RPMI7951 (cell line): ENCODE results near the gene BCL2. TPM values are rescaled to one million over a fixed set of nuclear protein-coding genes. Genes with fewer than 3 reads are reported as not detected.

ENCODE experiments used
- DNase-seq: peaks from one replicate; pipeline ENCODE4 v3.0.0-alpha.2; 2012; ENCODE audit warnings: low read depth
- total RNA-seq: library from RNA; depleted of rRNA; stranded (reverse); fragments of >200 nt; shearing (Covaris generic); gene quantifications from 2 replicates; pipeline ENCODE4 v1.2.3, GENCODE V29; 2014

BCL2 gene
- total RNA-seq, 1 experiment from 2014 or later, result 0.84 TPM

- no peak for DNase-seq
These were observed 6.4 kb upstream of the BCL2 start for GRCh38 chr18:63326011-63326410.

DNA sequence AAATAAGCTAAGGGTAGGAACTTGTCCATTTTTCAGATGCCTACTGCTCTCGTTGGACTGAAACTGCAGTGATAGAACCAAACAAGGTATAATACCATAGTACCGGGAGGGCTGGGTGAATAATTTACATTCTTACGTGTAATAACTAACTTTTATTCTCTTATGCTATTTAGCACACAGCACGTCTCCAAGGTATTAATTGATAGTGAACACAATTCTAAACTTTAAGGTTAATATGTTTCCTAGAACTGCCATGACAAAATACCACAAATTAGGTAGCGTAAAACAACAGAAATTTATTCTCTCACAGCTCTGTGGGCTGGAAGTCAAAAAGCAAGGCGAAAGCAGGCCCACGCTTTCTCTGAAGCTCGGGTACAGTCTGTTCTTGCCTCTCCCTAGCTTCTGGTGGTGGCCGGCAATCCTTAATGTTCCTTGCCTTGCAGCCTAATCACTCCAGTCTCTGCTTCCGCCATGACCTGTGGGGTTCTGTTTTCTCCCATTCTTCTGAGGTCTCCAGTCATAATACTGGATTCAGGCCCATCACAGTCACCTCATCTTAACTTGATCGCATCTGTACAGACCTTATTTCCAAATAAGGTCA is 5.6 kb upstream of the BCL2 start:
- no peak for DNase-seq

GRCh38 chr18:63322908-63323634 is 3.5 kb upstream of the BCL2 start:
- peak; percentile 64 for DNase-seq

DNA sequence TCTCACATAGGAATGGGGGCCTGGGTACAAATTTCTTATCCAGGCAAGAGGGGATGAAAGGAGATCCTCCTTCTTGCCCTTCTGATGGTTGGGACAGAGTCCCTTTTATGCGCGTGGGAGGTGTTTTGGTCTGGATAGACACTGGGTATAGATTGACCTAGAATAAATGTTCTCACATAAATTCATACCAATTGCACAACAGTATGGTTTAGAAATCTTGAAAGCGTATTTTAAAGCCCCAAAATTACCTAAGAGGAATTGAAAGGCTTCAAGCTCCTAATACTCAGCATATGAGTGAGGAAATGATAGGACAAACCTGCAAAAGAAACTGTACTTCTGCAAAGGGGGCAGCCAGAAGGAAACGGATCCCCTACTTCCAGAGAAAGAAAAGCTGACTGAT is 2.6 kb upstream of the BCL2 start:
- DNase-seq, result no peak

DNA sequence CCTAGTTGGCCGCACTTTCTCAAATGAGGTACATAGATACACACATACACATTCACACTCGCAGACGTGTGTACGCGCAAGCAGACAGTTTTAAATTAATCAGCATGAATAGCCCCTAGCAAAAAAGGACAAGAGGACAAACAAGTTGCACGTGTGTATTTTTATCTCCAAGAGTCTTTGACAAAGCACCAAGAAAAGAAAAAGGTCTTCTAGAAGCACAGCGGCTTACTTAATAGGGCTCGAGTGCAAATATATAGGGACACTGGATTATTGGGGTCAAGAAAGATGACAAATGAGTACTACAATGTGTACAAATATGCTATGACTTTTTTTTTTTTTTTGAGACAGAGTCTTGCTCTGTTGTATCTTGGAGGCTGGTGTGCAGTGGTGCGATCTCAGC is 1.7 kb upstream of the BCL2 start:
- no peak for DNase-seq

DNA sequence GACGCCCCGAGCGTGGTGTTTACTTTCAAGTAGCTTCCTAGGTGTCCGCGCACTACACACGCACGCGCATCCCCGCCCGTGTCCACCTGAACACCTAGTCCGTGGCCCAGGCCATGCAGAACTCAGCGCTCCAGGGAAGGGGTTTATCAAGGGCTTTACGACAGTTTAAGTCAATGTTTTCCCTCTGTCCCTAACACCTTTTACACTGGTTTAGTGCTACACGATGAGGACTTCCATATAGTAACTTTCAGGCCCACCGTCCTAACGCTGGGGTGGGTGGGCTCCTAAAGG is 1.4 kb upstream of the BCL2 start:
- DNase-seq, result no peak

DNA sequence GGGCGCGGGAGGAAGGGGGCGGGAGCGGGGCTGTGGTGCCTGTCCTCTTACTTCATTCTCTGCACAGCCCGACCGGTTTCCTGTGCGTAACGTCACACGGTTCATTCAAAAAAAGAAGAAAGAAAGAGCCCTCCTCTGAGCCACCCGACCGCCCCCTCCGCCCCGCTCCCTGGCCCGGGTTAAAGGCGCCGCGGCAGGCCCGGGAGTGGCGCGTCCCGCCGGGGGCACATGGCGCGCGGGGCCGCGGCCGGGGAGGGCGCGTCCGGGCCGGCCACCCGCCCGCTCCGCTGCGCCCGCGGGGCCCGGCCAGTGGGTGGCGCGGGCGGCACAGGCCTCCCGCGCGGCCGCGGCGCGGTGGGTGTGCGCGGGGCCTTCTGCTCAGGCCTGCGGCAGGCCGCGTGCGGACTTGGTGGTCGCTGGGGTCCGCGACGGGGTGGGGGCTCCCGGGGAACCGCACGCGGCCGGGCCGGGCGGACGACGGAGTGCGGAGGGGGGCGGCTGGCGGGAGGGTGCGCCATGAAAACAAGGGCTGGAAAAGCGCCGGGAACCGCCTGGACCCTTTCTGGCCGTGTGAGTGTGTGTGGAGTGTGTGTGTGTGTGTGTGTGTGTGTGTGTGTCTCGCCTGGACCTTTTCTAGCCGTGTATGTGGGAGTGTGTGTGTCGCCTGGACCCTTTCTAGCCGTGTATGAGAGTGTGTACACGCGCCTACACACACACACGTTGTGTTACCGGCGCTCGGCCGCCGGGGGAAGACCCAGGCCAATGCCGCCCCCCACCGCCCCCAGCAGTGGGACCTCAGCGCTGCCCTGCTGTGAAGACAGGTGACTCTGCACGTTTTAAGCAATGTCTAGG is 780 bp upstream of the BCL2 start:
- DNase-seq, result peak; percentile 80

- no peak for DNase-seq
These were observed 633 bp downstream of the BCL2 start for GRCh38 chr18:63318889-63319382.

DNA sequence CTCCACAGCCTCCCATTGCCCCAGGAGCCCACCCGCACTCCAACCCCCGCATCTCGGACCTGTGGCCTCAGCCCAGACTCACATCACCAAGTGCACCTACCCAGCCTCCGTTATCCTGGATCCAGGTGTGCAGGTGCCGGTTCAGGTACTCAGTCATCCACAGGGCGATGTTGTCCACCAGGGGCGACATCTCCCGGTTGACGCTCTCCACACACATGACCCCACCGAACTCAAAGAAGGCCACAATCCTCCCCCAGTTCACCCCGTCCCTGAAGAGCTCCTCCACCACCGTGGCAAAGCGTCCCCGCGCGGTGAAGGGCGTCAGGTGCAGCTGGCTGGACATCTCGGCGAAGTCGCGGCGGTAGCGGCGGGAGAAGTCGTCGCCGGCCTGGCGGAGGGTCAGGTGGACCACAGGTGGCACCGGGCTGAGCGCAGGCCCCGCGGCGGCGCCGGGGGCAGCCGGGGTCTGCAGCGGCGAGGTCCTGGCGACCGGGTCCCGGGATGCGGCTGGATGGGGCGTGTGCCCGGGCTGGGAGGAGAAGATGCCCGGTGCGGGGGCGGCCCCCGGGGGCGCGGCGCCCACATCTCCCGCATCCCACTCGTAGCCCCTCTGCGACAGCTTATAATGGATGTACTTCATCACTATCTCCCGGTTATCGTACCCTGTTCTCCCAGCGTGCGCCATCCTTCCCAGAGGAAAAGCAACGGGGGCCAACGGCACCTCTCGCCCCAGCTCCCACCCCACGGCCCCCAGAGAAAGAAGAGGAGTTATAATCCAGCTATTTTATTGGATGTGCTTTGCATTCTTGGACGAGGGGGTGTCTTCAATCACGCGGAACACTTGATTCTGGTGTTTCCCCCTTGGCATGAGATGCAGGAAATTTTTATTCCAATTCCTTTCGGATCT is 1.3 kb downstream of the BCL2 start:
- no peak for DNase-seq

- DNase-seq, result no peak
These were observed 2.0 kb downstream of the BCL2 start for GRCh38 chr18:63317556-63317946.

DNA sequence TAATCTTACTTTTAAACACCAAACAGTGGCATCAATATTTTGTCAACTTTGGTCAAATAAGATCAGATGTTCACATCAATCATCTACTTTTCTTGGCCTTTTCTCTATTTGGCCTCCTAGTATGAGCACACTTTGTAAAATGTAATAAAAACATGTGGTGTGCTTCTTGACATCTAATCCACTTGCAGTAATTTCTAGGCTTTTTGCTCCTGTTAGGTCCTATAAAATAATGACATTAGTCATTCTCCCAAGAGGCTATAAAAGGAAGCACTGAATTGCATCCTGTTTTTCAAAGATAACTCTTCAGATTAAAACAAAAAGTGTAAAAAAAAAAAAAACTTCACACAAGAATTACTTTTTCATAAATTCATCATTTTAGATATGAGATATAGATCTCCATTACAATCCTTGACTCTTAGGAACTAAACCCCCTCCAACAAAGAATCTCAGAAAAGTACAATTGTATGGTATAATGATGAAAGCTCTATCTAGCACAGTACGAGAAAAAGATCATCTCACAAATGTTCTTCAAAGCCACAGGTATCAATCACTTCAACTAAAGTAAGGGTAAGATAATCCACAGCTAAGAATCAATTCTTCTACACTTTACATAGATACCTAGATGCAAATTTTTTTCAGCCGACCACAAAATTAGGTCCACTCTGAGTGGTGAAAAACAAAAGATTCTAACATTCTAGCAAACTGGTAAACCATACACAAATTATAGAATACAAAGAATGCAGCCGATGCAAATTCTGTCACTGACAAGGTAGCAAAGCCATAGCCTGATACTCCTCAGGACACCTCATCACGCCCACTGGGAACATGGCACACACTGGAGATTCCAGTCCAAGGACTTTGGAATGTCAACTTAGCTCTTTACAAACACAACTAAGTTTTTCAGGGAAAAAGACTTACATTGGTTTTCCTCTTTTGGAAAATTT is 2.7 kb downstream of the BCL2 start:
- DNase-seq, result no peak

DNA sequence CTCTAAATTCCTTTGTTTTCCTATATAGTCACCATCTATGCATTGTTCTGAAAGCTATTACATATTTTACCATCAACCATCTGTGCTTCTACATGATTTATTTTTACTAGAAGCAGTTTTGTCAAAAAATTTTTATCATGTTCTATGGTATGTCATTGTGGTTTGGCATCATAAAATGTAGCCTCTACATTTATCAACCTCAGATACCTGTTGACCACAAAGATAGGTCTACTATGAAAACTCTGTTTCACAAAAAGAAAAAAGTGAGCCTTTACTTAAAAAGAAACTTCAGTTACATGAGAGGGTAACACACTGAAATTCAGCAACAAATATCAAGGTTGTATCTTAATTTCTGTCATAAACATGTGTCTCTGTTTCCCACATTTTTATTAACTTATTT is 3.7 kb downstream of the BCL2 start:
- DNase-seq, result no peak

- no peak for DNase-seq
These were observed 4.4 kb downstream of the BCL2 start for GRCh38 chr18:63315131-63315662.

DNA sequence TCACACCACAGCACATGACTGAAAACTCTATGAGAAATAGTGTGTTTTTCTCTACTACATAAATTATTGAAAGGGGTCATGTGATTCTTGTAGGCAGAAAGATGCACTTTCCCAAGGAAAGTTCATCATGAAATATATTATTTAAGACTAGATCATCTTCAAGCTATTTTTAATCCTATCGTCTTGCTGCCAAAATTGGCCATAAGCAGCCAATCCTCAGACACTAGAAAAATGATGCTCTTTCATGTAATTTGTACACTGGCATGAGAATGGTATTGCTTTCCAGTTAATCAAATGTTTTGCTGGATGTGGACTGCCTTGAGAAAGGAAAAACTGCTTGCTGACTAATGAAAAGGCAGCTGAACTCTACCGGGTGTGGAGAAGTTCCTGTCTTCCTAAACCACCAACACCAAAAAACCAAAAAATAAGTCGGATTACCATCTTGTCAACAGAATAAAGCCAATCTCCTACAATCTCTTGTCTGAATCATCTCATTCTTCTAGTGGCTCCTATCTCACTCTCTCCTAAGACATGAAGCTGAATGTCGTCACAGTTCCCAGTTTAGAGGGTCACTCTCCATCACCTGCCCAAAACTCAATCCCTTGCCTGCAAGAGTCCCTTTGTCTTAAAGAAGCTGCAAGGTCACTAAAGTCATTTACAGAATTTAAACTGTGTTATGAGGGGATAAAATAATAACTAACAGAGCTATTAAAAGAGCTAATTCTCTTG is 5.3 kb downstream of the BCL2 start:
- no peak for DNase-seq

- DNase-seq, result no peak
These were observed 6.1 kb downstream of the BCL2 start for GRCh38 chr18:63313396-63313917.

DNA sequence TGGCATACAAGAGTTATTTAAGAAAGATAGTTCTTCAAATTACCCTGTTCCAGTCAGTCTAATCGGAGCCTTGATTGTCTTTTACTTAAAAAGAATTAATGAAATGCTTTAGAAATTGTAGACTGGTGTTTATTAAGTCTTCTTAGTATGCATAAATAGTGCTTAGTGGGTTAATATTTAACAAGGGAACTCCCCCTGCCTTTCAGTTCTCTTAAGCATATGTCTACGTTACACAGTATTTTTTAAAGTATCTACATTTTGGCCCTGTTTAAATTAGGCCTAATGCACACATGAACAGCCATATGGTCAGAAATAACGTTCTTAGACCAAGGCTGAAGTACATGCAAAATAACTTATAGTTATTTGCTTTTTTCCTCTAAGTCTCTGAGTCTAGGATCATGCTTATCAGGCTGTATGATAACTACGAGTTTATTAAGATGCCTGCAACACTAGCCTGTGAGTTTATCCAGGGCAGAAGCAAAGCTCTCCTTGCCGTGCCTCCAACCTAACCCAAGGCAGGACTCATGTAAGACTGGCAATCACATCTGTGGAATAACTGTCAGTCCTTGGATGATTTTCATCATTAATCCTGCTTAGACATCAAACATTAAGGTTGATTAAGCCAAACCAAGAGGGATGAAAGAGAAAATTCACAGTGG is 6.7 kb downstream of the BCL2 start:
- no peak for DNase-seq

DNA sequence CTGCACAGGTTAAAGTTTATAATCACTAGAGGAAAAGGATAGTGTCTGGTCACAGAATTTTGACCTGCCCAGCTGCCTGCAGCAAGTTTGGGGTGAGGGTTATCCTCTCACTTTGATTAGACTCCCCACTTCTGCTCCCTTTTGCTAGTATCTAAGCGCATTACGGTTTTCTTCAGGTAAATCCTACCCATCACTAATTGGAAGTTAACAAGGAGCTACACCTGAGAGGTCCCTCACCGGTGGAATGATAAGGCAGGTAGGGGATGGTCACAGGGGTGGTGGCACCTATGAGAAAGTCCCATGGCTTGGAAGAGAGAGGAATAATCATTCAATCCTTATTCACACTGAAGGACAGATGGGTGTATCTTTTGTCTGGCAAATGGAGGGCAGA is 7.6 kb downstream of the BCL2 start:
- DNase-seq, result no peak

GRCh38 chr18:63311118-63312018 is 8.2 kb downstream of the BCL2 start:
- no peak for DNase-seq
